Measurements from ENCODE around the gene DPP7. TPM values are rescaled to one million over a fixed set of nuclear protein-coding genes. Genes with fewer than 3 reads are reported as not detected.

DPP7 gene
- total and polyA plus RNA-seq, 9 of the 15 experiments (the other 6 are each of a cell fraction or from before 2014, with no cell fraction given): 0.99 to 365 (median 132) TPM

GRCh38 chr9:137086531-137087408 is 27.8 kb downstream of the DPP7 start, which contains the start of gene MAN1B1 (continued):
- TF ChIP-seq TEAD4 (IDR thresholded peaks at IDR 0.05; ENCODE audit: low read length) (no peak), TEAD4 (CRISPR knock-in tag; IDR thresholded peaks at IDR 0.05; ENCODE audit: borderline replicate concordance) (peak; percentile 47; the same call in 1 of the 2 replicates), PCBP1 (IDR thresholded peaks at IDR 0.05; ENCODE audit: low read depth, low read length, poor library complexity, severe bottlenecking) (peak; percentile 39), MEIS2 (IDR thresholded peaks at IDR 0.05; ENCODE audit: partially characterized antibody) (peak; percentile 99), USF2 (CRISPR knock-in tag; IDR thresholded peaks at IDR 0.05) (peak; percentile 88), CTCF (IDR thresholded peaks at IDR 0.05 in 2 of 3, conservative IDR thresholded peaks at IDR 0.05 in 1 of 3; ENCODE audit: insufficient read depth in 2 of 3, low read depth in 1 of 3, low read length in 3 of 3) (peak in 1 of 3 experiments; percentile 5; a peak in 2 of 6 replicates), E2F5 (CRISPR knock-in tag; IDR thresholded peaks at IDR 0.05) (0 out of 2 replicates have a peak, but pooled peaks have one; percentile 39), NFXL1 (CRISPR knock-in tag; IDR thresholded peaks at IDR 0.05) (no peak), TEAD1 (CRISPR knock-in tag; IDR thresholded peaks at IDR 0.05) (peak; percentile 20 to 28; a peak in 1 of 4 replicates), CBX1 (IDR thresholded peaks at IDR 0.05; ENCODE audit: low read depth) (0 out of 2 replicates have a peak, but pooled peaks have one; percentile 17), FOXA3 (CRISPR knock-in tag; conservative IDR thresholded peaks at IDR 0.05 in 1 of 2, IDR thresholded peaks at IDR 0.05 in 1 of 2) (0 out of 4 replicates have a peak, but pooled peaks of 1 of the 2 experiments have one; percentile 21)
- TF ChIP-seq, protein P1, sequence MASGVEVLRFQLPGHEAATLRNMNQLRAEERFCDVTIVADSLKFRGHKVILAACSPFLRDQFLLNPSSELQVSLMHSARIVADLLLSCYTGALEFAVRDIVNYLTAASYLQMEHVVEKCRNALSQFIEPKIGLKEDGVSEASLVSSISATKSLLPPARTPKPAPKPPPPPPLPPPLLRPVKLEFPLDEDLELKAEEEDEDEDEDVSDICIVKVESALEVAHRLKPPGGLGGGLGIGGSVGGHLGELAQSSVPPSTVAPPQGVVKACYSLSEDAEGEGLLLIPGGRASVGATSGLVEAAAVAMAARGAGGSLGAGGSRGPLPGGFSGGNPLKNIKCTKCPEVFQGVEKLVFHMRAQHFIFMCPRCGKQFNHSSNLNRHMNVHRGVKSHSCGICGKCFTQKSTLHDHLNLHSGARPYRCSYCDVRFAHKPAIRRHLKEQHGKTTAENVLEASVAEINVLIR (CRISPR knock-in tag; IDR thresholded peaks at IDR 0.05): 0 out of 2 replicates have a peak, but pooled peaks have one; percentile 11
- TF ChIP-seq, protein P2, sequence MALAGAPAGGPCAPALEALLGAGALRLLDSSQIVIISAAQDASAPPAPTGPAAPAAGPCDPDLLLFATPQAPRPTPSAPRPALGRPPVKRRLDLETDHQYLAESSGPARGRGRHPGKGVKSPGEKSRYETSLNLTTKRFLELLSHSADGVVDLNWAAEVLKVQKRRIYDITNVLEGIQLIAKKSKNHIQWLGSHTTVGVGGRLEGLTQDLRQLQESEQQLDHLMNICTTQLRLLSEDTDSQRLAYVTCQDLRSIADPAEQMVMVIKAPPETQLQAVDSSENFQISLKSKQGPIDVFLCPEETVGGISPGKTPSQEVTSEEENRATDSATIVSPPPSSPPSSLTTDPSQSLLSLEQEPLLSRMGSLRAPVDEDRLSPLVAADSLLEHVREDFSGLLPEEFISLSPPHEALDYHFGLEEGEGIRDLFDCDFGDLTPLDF (CRISPR knock-in tag; IDR thresholded peaks at IDR 0.05): peak; percentile 78; the same call in 1 of the 2 replicates
- TF ChIP-seq, protein P3, sequence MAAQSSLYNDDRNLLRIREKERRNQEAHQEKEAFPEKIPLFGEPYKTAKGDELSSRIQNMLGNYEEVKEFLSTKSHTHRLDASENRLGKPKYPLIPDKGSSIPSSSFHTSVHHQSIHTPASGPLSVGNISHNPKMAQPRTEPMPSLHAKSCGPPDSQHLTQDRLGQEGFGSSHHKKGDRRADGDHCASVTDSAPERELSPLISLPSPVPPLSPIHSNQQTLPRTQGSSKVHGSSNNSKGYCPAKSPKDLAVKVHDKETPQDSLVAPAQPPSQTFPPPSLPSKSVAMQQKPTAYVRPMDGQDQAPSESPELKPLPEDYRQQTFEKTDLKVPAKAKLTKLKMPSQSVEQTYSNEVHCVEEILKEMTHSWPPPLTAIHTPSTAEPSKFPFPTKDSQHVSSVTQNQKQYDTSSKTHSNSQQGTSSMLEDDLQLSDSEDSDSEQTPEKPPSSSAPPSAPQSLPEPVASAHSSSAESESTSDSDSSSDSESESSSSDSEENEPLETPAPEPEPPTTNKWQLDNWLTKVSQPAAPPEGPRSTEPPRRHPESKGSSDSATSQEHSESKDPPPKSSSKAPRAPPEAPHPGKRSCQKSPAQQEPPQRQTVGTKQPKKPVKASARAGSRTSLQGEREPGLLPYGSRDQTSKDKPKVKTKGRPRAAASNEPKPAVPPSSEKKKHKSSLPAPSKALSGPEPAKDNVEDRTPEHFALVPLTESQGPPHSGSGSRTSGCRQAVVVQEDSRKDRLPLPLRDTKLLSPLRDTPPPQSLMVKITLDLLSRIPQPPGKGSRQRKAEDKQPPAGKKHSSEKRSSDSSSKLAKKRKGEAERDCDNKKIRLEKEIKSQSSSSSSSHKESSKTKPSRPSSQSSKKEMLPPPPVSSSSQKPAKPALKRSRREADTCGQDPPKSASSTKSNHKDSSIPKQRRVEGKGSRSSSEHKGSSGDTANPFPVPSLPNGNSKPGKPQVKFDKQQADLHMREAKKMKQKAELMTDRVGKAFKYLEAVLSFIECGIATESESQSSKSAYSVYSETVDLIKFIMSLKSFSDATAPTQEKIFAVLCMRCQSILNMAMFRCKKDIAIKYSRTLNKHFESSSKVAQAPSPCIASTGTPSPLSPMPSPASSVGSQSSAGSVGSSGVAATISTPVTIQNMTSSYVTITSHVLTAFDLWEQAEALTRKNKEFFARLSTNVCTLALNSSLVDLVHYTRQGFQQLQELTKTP (IDR thresholded peaks at IDR 0.05; ENCODE audit: low read depth in 1 of 2, partially characterized antibody in 2 of 2): no peak

Data from K562 (cell line).